Progenitor cell of endocrine pancreas (in vitro differentiated cells): ENCODE measurements around the gene ABCC12. TPM values are rescaled to one million over a fixed set of nuclear protein-coding genes. Genes with fewer than 3 reads are reported as not detected.
A peak's percentile ranks its signal among the peaks of the same experiment; 100 is the strongest.

ENCODE experiments used
- DNase-seq: peaks from one replicate; pipeline ENCODE4 v3.0.0; 2021; ENCODE audit warnings: low spot score; ENCODE audit not compliant: unreplicated experiment
- H3K27ac Mint-ChIP-seq: 2 replicates; pipeline ENCODE4 v1.8.0; 2021; ENCODE audit warnings: mild to moderate bottlenecking, moderate library complexity, mixed read lengths
- H3K27me3 Mint-ChIP-seq: 2 replicates; pipeline ENCODE4 v1.8.0; 2021; ENCODE audit warnings: mixed read lengths
- H3K36me3 Mint-ChIP-seq: 2 replicates; pipeline ENCODE4 v1.8.0; 2022; ENCODE audit warnings: mixed read lengths; ENCODE audit not compliant: insufficient read depth
- H3K4me1 Mint-ChIP-seq: 2 replicates; pipeline ENCODE4 v1.8.0; 2021; ENCODE audit warnings: low read depth, mixed read lengths
- H3K4me3 Mint-ChIP-seq: 2 replicates; pipeline ENCODE4 v1.8.0; 2021; ENCODE audit warnings: low read depth, mild to moderate bottlenecking, moderate library complexity, mixed read lengths
- H3K9me3 Mint-ChIP-seq: 2 replicates; pipeline ENCODE4 v1.8.0; 2021; ENCODE audit warnings: low read depth, mixed read lengths
- total RNA-seq: library from RNA; stranded (reverse); gene quantifications from 2 replicates; pipeline ENCODE4 v1.2.1, GENCODE V29; 2021
- TF ChIP-seq, protein P1 (sequence below): fragments of 200-600 bp; sonication (generic); IDR thresholded peaks from one replicate; pipeline ENCODE4 v1.5.0; 2021; ENCODE audit warnings: antibody characterized with exemption, mild to moderate bottlenecking; ENCODE audit not compliant: unreplicated experiment

Gene ABCC12
- total RNA-seq, 1 donor from 2014 or later: 1.6 TPM

GRCh38 chr16:48132696-48133095 lies 23.1 kb downstream of the ABCC12 start:
- H3K27me3 Mint-ChIP-seq: no peaks in the 10 kb centered on the region
- TF ChIP-seq, protein P1, sequence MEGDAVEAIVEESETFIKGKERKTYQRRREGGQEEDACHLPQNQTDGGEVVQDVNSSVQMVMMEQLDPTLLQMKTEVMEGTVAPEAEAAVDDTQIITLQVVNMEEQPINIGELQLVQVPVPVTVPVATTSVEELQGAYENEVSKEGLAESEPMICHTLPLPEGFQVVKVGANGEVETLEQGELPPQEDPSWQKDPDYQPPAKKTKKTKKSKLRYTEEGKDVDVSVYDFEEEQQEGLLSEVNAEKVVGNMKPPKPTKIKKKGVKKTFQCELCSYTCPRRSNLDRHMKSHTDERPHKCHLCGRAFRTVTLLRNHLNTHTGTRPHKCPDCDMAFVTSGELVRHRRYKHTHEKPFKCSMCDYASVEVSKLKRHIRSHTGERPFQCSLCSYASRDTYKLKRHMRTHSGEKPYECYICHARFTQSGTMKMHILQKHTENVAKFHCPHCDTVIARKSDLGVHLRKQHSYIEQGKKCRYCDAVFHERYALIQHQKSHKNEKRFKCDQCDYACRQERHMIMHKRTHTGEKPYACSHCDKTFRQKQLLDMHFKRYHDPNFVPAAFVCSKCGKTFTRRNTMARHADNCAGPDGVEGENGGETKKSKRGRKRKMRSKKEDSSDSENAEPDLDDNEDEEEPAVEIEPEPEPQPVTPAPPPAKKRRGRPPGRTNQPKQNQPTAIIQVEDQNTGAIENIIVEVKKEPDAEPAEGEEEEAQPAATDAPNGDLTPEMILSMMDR: no peak
- H3K4me3 Mint-ChIP-seq: no peak overlapping the region
- peak overlapping the region; percentile 18 for H3K27ac Mint-ChIP-seq
- H3K4me1 Mint-ChIP-seq: peaks cover 43% of the 10 kb centered on the region
- DNase-seq: no peak
- peaks cover 5% of the 10 kb centered on the region for H3K9me3 Mint-ChIP-seq
- H3K36me3 Mint-ChIP-seq: no peaks in the 10 kb centered on the region

DNA sequence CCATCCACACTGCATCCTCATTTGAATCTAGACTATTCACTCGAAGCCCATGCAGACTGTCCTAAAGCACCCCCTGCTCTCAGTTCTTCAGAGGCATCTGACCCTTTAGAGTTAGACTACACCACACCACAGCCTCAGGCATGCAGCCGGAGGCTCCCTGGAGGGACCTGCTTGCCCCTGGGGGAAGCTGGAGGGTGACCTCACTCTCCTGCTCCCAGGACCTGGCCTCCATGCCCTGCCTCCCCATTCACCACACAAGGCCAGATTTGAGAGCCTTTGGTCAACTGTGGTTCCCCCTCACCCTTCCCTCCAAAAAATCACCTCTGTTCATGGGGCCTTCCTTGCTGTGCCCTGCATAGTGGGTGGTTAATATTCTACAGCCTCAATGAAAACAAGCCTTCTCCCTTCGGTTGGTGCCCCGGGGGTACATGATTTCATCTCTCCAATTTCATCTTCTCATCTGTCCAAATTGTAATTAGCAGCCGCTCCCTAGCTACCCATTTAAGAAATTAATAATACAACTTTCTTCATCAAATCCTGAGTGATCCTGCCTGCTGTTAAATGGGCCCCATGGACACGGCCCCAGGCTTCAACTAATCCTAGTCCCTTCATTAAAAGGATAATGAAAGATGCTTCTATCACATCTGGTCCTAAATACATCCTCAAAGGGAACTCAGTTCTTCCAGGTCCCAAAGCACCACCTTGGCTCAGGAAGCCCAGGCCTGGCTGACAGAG lies 24.4 kb downstream of the ABCC12 start:
- Mint-ChIP-seq H3K27ac (no peak overlapping the region), H3K4me3 (no peak overlapping the region), H3K27me3 (no peaks in the 10 kb centered on the region), H3K4me1 (peaks cover 53% of the 10 kb centered on the region), H3K9me3 (peaks cover 5% of the 10 kb centered on the region), H3K36me3 (no peaks in the 10 kb centered on the region)
- no peak for DNase-seq
- TF ChIP-seq, protein P1: no peak

- peaks cover 45% of the 10 kb centered on the region for H3K4me1 Mint-ChIP-seq
- peaks cover 5% of the 10 kb centered on the region for H3K9me3 Mint-ChIP-seq
- H3K27me3 Mint-ChIP-seq: no peaks in the 10 kb centered on the region
- H3K4me3 Mint-ChIP-seq: no peak overlapping the region
- TF ChIP-seq, protein P1: no peak
- no peaks in the 10 kb centered on the region for H3K36me3 Mint-ChIP-seq
- H3K27ac Mint-ChIP-seq: no peak overlapping the region
- no peak for DNase-seq
Observed at GRCh38 chr16:48129926-48130325, 25.9 kb downstream of the ABCC12 start.

DNA sequence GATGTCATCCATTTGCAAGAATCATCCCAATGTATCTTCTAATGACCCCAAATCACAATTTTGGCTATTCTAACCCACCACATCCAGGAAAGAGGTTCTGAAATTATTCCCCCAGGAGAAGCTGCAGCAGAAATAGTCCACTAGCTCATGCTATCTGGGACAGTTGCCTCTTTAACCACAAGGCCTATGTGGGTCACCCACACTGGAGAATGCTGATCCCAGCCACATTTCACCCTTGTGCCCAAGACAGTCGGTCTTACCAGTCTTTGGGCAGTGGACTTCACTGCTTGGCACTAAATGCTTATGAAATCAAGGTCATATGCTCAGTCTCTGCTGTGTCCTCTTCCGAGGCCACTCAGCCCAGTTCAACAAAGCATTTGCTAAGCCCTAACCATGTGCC lies 27.0 kb downstream of the ABCC12 start:
- peaks cover 36% of the 10 kb centered on the region for H3K4me1 Mint-ChIP-seq
- H3K36me3 Mint-ChIP-seq: no peaks in the 10 kb centered on the region
- H3K4me3 Mint-ChIP-seq: no peak overlapping the region
- H3K9me3 Mint-ChIP-seq: peaks cover 5% of the 10 kb centered on the region
- TF ChIP-seq, protein P1: no peak
- no peak overlapping the region for H3K27ac Mint-ChIP-seq
- DNase-seq: no peak
- H3K27me3 Mint-ChIP-seq: no peaks in the 10 kb centered on the region

DNA sequence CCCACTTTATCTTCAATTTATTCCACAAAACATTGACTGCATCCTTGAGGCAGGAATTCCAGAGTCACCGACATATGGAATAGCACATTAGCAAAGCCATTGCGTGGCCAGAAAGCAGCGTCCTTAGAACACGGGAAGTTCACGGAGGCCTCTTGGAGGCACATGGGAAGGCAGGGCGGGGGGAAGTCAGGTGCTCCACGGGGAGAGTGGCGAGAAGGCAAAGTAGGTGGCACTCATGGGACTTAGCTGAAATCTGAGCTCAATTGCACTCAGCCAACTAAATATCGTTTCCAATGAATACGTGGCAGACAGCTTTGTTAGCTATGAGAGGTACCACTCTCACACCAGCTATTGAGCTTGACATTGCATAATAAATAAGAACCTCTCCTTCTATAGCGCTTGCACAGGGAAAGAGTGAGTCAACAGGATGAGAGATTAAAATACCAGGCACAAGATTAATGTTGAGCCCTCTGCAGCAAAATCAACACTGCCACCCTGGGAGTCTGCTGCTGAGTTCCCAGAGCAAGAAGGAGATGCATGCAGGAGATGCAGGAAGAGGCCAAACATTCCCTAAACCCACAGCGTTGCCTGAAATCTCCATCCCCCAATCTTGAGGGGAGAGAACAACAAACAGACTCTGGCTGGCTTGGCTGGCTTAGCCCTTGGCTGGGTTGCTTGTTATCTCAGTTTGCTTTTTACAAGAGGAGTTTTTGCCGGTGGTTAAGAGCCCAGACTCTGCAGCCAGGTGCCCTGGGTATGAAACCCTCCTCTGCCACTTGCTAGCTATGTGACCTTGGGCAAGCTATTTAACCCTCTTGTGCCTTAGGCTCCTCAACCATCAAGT lies 28.8 kb downstream of the ABCC12 start:
- DNase-seq: no peak
- H3K27me3 Mint-ChIP-seq: no peaks in the 10 kb centered on the region
- no peaks in the 10 kb centered on the region for H3K36me3 Mint-ChIP-seq
- TF ChIP-seq, protein P1: no peak
- H3K27ac Mint-ChIP-seq: peak overlapping the region; percentile 57
- peaks cover 28% of the 10 kb centered on the region for H3K4me1 Mint-ChIP-seq
- peaks cover 5% of the 10 kb centered on the region for H3K9me3 Mint-ChIP-seq
- no peak overlapping the region for H3K4me3 Mint-ChIP-seq
